Memory B cell (primary cell): ENCODE measurements around the gene ANKRD42.
"Not testable (repeated sequence)": the region's sequence is repeated elsewhere in the genome, so short reads cannot be mapped to it uniquely, and the experiment has no call there.

Experiments used
- ATAC-seq: fragments of 150-1000 bp; cut with Tn5 transposase; 2 replicates; pipeline ENCODE4 v1.10.0; 2021; ENCODE audit warnings: low read depth, mild to moderate bottlenecking, moderate library complexity
- DNase-seq, 2 donors: peaks; one replicate each; pipeline ENCODE4 v3.0.0; 2022; ENCODE audit warnings: low spot score in 2 of 2
- H3K27ac Mint-ChIP-seq: one replicate; pipeline ENCODE4 v1.8.0; 2022; ENCODE audit warnings: mild to moderate bottlenecking, moderate library complexity, mixed read lengths
- H3K27me3 Mint-ChIP-seq: one replicate; pipeline ENCODE4 v1.8.0; 2022; ENCODE audit warnings: mixed read lengths
- H3K36me3 Mint-ChIP-seq: one replicate; pipeline ENCODE4 v1.8.0; 2022; ENCODE audit warnings: mild to moderate bottlenecking, mixed read lengths
- H3K4me1 Mint-ChIP-seq: one replicate; pipeline ENCODE4 v1.8.0; 2022; ENCODE audit warnings: mixed read lengths
- H3K4me3 Mint-ChIP-seq: one replicate; pipeline ENCODE4 v1.8.0; 2022; ENCODE audit warnings: mild to moderate bottlenecking, moderate library complexity, mixed read lengths
- H3K9me3 Mint-ChIP-seq: one replicate; pipeline ENCODE4 v1.8.0; 2022; ENCODE audit warnings: mixed read lengths

The ANKRD42 gene

GRCh38 chr11:83192606-83193245 lies 786 bp upstream of the ANKRD42 start:
- H3K4me1 Mint-ChIP-seq, result peaks cover 31% of the 10 kb centered on the region

GRCh38 chr11:83194281-83195142 lies 1.0 kb downstream of the ANKRD42 start:
- H3K4me1 Mint-ChIP-seq, result peaks cover 31% of the 10 kb centered on the region

More at GRCh38 chr11:83192606-83193245, 786 bp upstream of the ANKRD42 start:
- no peak for DNase-seq
- no peak for ATAC-seq
- Mint-ChIP-seq H3K9me3 (no peaks in the 10 kb centered on the region), H3K27ac (peak overlapping the region; percentile 97), H3K4me3 (peak overlapping the region; percentile 97), H3K36me3 (peaks cover 4% of the 10 kb centered on the region), H3K27me3 (no peaks in the 10 kb centered on the region)

GRCh38 chr11:83195143-83195466 lies 1.6 kb downstream of the ANKRD42 start:
- H3K4me3 Mint-ChIP-seq, result peak overlapping the region; percentile 97
- H3K9me3 Mint-ChIP-seq, result no peaks in the 10 kb centered on the region
- peaks cover 34% of the 10 kb centered on the region for H3K4me1 Mint-ChIP-seq
- ATAC-seq, result no peak
- no peaks in the 10 kb centered on the region for H3K27me3 Mint-ChIP-seq
- H3K36me3 Mint-ChIP-seq, result peaks cover 10% of the 10 kb centered on the region
- peak overlapping the region; percentile 97 for H3K27ac Mint-ChIP-seq
- DNase-seq, result no peak

More at GRCh38 chr11:83194281-83195142, 1.0 kb downstream of the ANKRD42 start:
- no peaks in the 10 kb centered on the region for H3K27me3 Mint-ChIP-seq
- peaks cover 6% of the 10 kb centered on the region for H3K36me3 Mint-ChIP-seq
- H3K4me3 Mint-ChIP-seq, result peak overlapping the region; percentile 97
- H3K27ac Mint-ChIP-seq, result peak overlapping the region; percentile 97
- H3K9me3 Mint-ChIP-seq, result no peaks in the 10 kb centered on the region
- peak; percentile 65 to 66 for DNase-seq
- ATAC-seq, result peak; percentile 71

- no peaks in the 10 kb centered on the region for H3K9me3 Mint-ChIP-seq
- H3K4me1 Mint-ChIP-seq, result peaks cover 37% of the 10 kb centered on the region
- DNase-seq (no peak), ATAC-seq (no peak)
- peak overlapping the region; percentile 97 for H3K27ac Mint-ChIP-seq
- peak overlapping the region; percentile 30 for H3K4me3 Mint-ChIP-seq
- H3K36me3 Mint-ChIP-seq, result peaks cover 13% of the 10 kb centered on the region
- no peaks in the 10 kb centered on the region for H3K27me3 Mint-ChIP-seq
Observed at GRCh38 chr11:83195649-83196048, 2.1 kb downstream of the ANKRD42 start.

- H3K27me3 Mint-ChIP-seq, result no peaks in the 10 kb centered on the region
Observed at GRCh38 chr11:83200035-83200434, 6.5 kb downstream of the ANKRD42 start.

GRCh38 chr11:83205608-83206185 lies 12.2 kb downstream of the ANKRD42 start:
- H3K9me3 Mint-ChIP-seq, result no peaks in the 10 kb centered on the region
- no peak overlapping the region for H3K4me3 Mint-ChIP-seq
- H3K27me3 Mint-ChIP-seq, result no peaks in the 10 kb centered on the region
- no peak overlapping the region for H3K27ac Mint-ChIP-seq
- DNase-seq, result no peak
- peaks cover 2% of the 10 kb centered on the region for H3K4me1 Mint-ChIP-seq
- ATAC-seq, result no peak
- peaks cover 28% of the 10 kb centered on the region for H3K36me3 Mint-ChIP-seq

More at GRCh38 chr11:83200035-83200434, 6.5 kb downstream of the ANKRD42 start:
- DNase-seq (no peak), ATAC-seq (no peak)
- H3K4me3 Mint-ChIP-seq, result no peak overlapping the region
- H3K27ac Mint-ChIP-seq, result no peak overlapping the region
- H3K9me3 Mint-ChIP-seq, result no peaks in the 10 kb centered on the region
- peaks cover 23% of the 10 kb centered on the region for H3K36me3 Mint-ChIP-seq
- H3K4me1 Mint-ChIP-seq, result peaks cover 28% of the 10 kb centered on the region

- DNase-seq, result no peak
- Mint-ChIP-seq H3K9me3 (no peaks in the 10 kb centered on the region), H3K27ac (no peak overlapping the region), H3K36me3 (peaks cover 28% of the 10 kb centered on the region), H3K4me3 (no peak overlapping the region), H3K27me3 (no peaks in the 10 kb centered on the region), H3K4me1 (peaks cover 2% of the 10 kb centered on the region)
- ATAC-seq, result no peak
Observed at GRCh38 chr11:83206221-83206620, 12.7 kb downstream of the ANKRD42 start.

GRCh38 chr11:83206771-83207382 lies 13.4 kb downstream of the ANKRD42 start:
- not testable (repeated sequence) for H3K27me3 Mint-ChIP-seq, ATAC-seq, H3K4me3 Mint-ChIP-seq, H3K9me3 Mint-ChIP-seq, H3K4me1 Mint-ChIP-seq, DNase-seq
- H3K36me3 Mint-ChIP-seq, result peaks cover 28% of the 10 kb centered on the region
- peak overlapping the region; percentile 3 for H3K27ac Mint-ChIP-seq

GRCh38 chr11:83219095-83219494 lies 25.6 kb downstream of the ANKRD42 start:
- ATAC-seq, result no peak
- Mint-ChIP-seq H3K27me3 (no peaks in the 10 kb centered on the region), H3K4me3 (no peak overlapping the region), H3K4me1 (no peaks in the 10 kb centered on the region), H3K27ac (no peak overlapping the region), H3K36me3 (peaks cover 7% of the 10 kb centered on the region), H3K9me3 (no peaks in the 10 kb centered on the region)
- no peak for DNase-seq

- Mint-ChIP-seq H3K4me3 (no peak overlapping the region), H3K4me1 (no peaks in the 10 kb centered on the region), H3K36me3 (peaks cover 2% of the 10 kb centered on the region), H3K27me3 (no peaks in the 10 kb centered on the region), H3K27ac (no peak overlapping the region), H3K9me3 (no peaks in the 10 kb centered on the region)
- ATAC-seq (no peak), DNase-seq (no peak)
Observed at GRCh38 chr11:83220260-83220659, 26.7 kb downstream of the ANKRD42 start.

- H3K27ac Mint-ChIP-seq, result no peak overlapping the region
- no peaks in the 10 kb centered on the region for H3K9me3 Mint-ChIP-seq
- peaks cover 2% of the 10 kb centered on the region for H3K36me3 Mint-ChIP-seq
- ATAC-seq (no peak), DNase-seq (no peak)
- no peaks in the 10 kb centered on the region for H3K27me3 Mint-ChIP-seq
- H3K4me3 Mint-ChIP-seq, result no peak overlapping the region
- H3K4me1 Mint-ChIP-seq, result no peaks in the 10 kb centered on the region
Observed at GRCh38 chr11:83221694-83222093, 28.2 kb downstream of the ANKRD42 start.

- DNase-seq (no peak), ATAC-seq (no peak)
- H3K4me3 Mint-ChIP-seq, result no peak overlapping the region
- H3K4me1 Mint-ChIP-seq, result no peaks in the 10 kb centered on the region
- H3K27me3 Mint-ChIP-seq, result no peaks in the 10 kb centered on the region
- no peaks in the 10 kb centered on the region for H3K9me3 Mint-ChIP-seq
- no peak overlapping the region for H3K27ac Mint-ChIP-seq
- H3K36me3 Mint-ChIP-seq, result peaks cover 2% of the 10 kb centered on the region
Observed at GRCh38 chr11:83222499-83222898, 29.0 kb downstream of the ANKRD42 start.

GRCh38 chr11:83223457-83223856 lies 29.9 kb downstream of the ANKRD42 start:
- no peaks in the 10 kb centered on the region for H3K4me1 Mint-ChIP-seq
- no peak for ATAC-seq

GRCh38 chr11:83235825-83236224 lies 42.3 kb downstream of the ANKRD42 start:
- ATAC-seq (no peak), DNase-seq (no peak)
- H3K36me3 Mint-ChIP-seq, result peaks cover 8% of the 10 kb centered on the region
- no peak overlapping the region for H3K4me3 Mint-ChIP-seq
- H3K9me3 Mint-ChIP-seq, result no peaks in the 10 kb centered on the region
- no peak overlapping the region for H3K27ac Mint-ChIP-seq
- H3K4me1 Mint-ChIP-seq, result no peaks in the 10 kb centered on the region
- H3K27me3 Mint-ChIP-seq, result no peaks in the 10 kb centered on the region

More at GRCh38 chr11:83223457-83223856, 29.9 kb downstream of the ANKRD42 start:
- Mint-ChIP-seq H3K27ac (no peak overlapping the region), H3K4me3 (no peak overlapping the region), H3K9me3 (no peaks in the 10 kb centered on the region), H3K27me3 (no peaks in the 10 kb centered on the region), H3K36me3 (peaks cover 2% of the 10 kb centered on the region)
- DNase-seq, result no peak
